GM21786 (cell line): ENCODE measurements around the gene MESP1.
"Not testable (repeated sequence)": the region's sequence is repeated elsewhere in the genome, so short reads cannot be mapped to it uniquely, and the experiment has no call there.

ENCODE experiments used
- ATAC-seq: cut with Tn5 transposase; IDR thresholded peaks from one replicate; pipeline ENCODE4 v1.9.1; 2021; ENCODE audit not compliant: unreplicated experiment

MESP1 gene, protein sequence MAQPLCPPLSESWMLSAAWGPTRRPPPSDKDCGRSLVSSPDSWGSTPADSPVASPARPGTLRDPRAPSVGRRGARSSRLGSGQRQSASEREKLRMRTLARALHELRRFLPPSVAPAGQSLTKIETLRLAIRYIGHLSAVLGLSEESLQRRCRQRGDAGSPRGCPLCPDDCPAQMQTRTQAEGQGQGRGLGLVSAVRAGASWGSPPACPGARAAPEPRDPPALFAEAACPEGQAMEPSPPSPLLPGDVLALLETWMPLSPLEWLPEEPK

DNA sequence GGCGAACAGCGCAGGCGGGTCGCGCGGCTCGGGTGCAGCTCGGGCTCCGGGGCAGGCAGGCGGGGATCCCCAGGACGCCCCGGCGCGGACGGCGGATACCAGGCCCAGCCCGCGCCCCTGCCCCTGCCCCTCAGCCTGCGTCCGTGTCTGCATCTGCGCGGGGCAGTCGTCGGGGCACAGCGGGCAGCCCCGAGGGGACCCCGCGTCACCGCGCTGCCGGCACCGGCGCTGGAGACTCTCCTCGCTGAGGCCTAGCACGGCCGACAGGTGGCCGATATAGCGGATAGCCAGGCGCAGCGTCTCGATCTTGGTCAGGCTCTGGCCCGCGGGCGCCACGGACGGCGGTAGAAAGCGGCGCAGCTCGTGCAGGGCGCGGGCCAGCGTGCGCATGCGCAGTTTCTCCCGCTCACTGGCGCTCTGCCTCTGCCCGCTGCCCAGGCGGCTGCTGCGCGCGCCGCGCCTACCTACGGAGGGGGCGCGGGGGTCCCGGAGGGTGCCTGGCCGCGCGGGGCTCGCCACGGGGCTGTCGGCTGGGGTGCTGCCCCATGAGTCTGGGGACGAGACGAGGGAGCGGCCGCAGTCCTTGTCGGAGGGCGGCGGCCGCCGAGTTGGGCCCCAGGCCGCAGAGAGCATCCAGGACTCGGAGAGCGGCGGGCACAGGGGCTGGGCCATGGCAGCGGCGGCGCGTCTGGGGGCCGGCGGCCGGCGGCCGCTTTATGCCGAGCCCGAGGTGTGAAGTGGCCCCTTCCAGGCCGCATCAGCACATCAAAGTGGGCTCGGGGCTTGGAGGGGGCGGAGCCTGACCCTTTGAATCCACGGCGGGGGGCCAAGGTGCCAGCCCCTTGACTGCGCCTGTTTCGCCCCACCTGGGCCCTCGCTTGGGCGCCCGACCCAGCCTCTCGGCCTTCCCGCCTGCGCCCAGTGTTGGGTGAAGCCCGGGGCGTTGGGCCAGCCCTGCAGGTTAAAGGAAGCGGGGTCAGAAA lies at the start of gene MESP1:
MESP1 (minus strand) TSS at position 690 of the 983 bp plus-strand sequence; CDS start at position 672, 18 bp downstream.
- peak; percentile 91 for ATAC-seq

DNA sequence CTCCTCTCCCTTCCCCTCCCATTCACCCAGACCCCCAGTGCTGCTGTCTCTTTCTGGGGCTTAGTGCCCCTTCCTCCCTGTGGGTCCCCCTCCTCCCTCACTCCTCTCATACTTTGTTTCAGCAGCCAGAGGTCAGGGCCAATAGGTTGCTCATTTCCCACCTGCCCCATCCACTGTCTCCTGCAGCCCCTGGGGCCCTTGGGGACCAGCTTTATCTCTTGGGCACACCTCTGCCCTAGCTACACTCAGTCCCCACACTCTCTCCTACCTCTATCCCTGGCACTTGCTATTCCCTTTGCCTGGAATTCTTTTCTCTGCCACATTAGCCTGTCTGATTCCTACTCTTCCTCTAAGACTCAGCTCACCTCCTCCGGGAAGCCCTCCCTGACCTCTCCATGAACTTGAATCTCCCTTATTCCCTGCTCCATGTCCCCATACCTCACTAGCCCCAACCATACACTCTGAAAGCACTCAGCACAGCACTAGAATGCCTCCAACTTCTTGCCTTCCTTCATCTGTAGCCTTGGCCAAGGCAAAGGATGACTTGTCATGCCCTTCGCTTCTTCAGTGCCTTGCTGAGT lies 49.0 kb upstream of the MESP1 start:
- ATAC-seq = no peak

DNA sequence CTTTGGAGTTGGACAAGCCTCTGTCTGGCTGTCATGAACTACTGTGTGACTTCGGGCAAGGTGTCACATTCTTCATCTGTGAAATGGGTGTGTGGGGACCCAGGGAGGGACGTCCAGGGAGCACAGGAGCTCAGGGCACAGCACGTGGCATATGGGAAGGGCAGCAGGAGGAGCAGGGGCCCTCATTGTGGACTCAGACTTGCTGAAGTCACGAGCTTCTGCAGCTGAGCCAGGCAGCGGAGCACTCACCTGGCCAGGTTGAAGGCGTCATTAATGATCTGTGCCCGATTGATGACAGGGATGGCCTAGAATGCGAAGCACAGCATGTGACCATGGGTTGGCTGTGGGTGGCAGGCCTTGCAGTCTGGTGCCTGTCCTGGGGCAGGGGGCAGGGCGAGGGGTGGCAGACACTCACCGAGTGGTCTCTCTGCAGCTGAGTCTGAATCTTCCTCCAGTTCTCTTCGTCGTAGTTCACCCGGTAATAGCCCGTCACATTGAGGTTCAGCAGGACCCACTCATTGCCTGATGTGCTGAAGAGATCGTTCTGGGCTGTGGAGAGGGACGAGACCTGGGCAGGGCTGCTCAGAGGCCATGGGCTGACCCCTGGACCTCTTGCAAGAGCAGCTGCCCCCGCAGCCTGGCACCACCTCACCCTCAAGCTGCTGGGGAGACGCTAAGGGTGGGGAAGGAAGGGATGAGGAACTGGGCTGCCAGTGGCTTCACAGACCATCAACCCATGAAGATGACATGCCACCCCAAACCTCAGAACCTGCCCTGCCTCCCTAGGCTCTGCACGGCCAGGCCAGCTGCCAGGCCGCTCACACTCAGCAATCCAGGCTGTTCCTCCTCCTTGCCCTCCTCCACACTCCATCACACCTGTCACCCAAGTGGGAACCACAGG lies 48.2 kb upstream of the MESP1 start:
- ATAC-seq = no peak

DNA sequence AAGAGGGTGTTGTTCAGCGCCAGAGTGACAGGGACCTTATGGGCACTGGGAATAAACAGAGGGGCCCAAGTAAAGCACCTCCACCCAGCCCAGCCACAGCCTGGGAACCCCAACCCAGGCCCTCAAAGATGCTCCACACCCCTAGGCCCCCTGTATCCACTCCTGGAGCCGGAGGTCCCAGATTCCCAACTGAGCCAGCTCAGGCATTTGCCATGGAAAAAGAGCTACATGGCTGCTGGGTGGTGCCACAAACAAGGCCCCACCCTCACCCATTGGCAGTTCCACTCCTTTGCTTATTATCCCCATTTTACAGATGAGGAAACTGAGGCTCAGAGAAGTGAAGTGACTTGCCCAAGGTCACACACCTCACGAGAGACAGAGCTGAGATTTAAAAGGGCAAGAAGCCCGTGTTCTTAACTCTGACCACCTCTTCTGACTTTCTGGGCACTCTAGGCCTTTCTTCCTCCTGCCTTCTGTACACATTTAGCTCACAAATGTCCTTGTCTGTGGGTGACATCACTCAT lies 46.7 kb upstream of the MESP1 start:
- no peak for ATAC-seq

DNA sequence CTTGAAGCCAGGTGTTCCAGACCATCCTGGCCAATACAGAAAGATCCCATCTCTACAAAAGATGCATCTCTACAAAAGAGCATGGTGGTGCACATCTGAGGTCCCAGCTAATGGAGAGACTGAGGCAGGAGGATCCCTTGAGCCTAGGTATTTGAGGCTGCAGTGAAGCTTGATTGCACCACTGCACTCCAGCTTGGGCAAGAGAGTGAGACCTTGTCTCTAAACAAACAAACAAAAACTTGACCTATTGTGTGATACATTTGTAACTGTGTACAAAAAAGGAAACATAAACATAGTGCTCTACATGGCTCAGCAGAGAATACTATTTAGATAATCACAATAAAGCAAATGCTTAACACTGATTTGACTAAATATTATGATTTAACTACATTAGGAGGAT lies 44.9 kb upstream of the MESP1 start:
- ATAC-seq = no peak

DNA sequence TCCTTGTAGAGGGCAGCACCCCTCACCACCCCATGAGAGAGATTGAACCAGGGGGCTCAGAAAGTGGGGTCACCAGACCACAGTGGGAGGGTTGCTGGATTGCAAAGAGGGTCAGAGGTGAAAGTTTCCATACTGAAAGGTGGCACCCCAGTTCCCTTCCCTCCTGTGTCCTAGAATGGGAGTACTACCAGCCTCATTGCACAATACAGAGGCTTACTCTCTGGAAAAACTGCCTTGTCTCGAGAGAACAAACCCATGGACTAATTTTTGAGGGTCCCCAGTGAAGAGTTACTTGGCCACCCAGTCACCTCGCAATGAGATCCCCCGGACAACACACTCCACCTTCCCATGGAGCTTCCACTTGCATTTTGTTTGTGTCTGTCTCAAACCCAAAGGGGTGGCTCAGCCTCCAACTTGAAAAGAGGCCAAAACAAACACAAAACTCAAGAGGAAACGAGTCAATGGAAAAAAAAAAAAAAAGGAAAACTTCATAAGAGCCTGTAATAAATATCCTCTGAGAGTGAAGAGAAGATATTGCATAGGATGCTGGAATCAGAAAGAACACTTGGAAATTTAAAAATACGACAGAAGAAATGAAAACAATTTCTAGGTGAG lies 43.7 kb upstream of the MESP1 start:
- ATAC-seq = no peak

DNA sequence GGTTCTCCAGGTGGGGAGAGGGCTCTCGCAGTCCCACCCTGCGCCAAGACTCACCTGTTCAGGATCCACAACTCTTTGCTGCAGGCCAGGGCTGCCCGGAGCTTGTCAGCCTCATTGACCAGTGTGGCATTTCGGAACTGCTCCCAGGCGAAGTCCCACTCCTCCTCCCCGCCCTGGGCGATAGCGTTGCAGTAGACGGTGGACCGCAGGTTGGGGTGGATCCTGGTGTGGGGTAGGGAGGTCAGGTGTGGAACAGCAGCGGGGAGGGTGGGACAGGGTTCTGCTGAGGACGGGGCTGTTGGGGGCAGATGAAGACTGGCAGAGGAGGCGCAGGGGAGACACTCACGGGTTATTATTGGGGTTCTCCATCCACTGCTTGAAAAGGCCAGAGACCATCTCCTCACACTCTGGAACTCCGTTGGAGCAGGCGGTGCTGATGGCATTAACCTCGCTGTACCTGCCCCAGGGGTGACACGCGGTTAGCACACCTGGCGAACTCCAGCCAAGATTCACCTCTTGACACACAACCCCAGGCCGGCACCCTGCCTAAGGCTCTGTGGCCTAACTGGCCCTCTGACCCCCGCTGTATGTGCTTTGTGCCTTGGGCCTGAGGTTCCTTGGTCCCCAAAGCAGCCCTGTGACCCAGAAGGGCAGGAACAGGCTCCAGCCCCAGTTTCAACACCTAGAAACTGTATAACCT lies 41.2 kb upstream of the MESP1 start:
- ATAC-seq = no peak

DNA sequence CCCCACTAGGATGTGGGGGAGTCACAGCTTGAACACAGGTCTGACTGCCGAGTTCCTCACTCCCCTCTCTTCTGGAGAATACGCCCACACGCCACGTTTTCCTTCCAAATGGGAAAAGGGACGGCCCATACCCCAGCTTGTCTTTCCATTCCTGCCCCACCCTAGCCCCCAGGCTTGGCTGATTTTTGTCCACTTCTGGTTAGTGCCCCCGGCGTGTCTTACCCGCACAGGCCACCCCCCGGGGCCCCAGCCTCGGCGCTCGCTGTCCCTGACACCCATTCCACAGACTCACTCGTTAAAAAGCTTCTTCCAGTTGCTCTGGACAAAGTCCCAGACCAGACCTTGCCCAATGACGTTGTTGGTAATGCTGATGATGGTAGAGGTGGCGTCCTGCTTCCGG lies 39.6 kb upstream of the MESP1 start:
- ATAC-seq = no peak

DNA sequence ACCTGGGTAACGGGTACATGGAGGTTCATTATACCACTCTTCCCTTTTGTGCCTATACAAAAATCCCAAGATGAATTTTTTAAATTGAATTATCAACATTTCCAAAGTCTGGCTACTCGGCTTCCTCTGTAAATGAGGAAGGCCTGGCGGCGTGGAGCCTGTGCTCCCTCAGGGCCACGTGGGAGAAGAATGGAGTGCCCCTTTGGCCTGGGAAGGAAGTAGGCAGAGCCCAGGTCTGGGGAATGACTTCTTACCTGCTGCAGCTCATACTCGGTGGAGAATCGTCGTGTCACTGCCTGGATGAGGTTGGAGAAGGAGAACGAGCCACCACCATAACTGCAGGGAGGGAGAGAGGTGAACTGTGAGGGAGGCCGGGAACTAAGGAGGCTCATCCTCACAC lies 39.2 kb upstream of the MESP1 start:
- no peak for ATAC-seq

DNA sequence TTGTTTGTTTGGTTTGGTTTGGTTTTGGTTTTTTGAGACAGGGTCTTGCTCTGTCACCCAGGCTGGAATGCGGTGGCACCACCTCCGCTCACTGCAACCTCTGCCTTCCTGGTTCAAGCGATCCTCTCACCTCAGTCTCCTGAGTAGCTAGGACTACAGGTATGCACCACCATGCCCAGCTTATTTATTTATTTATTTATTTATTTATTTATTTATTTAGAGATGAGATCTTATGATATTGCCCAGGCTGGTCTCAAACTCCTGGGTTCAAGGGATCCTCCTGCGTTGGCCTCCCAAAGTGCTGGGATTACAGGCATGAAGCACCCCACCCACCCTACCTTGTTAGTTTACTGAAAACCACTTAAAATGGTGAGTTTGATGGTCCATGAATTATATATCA lies 37.5 kb upstream of the MESP1 start:
- not testable (repeated sequence) for ATAC-seq

DNA sequence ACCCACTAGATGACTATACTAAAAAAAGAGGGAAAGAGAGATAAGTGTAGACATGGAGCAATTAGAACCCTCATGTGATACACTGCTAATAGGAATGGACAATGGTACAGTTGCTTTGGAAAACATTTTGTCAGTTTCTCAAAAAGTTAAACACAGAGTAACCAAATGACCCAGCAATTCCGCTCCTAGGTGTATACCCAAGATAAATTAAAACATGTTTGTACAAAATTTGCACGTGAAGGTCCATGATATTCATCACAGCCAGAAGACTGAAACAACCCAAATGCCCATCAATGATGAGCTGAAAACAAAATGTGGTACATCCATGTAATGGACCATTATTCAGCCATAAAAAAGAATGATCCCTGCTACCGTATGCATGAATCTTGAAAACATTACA lies 36.9 kb upstream of the MESP1 start:
- ATAC-seq = no peak

DNA sequence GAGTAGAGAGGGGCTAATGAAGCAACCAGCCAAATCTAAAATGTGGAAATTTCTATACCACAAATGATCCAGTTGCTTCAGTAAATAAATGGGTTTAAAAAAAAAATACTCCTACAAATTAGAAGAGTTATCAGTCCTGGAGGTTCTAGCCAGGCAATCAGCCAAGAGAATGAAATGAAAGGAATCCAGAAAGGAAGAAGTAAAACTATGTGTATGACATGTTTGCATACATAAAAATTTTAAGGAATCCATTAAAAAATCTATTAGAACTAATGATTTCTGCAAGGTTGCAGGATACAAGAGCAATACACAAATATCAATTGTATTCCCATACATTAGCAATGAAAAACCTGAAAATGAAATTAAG lies 34.7 kb upstream of the MESP1 start:
- no peak for ATAC-seq

DNA sequence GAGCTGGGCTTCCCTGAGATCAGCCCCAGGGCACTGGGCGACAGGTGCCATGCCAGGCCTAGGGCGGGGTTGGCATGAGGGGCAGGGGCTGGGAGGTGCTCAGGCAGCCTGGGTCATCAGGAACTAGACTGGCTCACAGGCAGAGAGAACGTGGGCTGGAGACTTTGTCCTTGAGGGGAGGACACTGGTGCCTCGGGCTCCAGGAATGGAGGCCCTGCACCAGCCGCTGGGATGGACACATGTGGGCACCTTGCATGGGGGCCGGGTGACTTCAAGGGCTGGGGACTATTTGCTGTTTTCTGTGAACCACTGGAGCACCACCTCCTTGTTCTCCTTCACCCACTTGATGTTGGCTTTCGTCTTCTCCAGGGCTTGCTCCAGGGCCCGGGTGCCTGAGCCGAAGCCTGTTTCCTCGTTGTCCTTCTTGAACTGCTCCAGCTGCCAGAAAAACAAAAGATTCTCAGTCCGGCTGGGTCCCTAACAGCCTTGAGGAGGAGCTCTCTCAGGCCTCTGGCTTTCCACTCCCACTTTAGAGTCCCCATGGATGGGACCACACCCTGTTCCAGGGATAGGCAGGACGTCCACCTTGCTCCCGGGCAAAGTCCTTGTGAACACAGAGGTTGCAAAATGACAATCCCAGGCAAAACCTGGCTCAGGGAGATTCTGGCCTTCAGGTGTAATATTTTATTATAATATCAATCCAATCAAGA lies 34.2 kb upstream of the MESP1 start:
- no peak for ATAC-seq

DNA sequence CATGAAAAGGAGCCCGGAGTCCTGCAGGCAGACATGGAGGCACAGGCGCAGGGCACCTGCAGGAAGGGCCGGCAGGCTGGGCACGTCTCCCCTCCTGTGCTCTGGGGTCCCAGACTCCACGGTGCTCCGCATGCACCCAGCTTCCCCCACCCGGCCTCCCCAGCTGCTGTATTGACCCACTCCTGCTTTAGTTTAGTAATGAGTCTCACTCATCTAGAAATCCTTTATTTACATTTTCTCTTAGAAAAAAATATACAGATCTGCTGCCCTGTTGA lies 33.6 kb upstream of the MESP1 start:
- no peak for ATAC-seq

DNA sequence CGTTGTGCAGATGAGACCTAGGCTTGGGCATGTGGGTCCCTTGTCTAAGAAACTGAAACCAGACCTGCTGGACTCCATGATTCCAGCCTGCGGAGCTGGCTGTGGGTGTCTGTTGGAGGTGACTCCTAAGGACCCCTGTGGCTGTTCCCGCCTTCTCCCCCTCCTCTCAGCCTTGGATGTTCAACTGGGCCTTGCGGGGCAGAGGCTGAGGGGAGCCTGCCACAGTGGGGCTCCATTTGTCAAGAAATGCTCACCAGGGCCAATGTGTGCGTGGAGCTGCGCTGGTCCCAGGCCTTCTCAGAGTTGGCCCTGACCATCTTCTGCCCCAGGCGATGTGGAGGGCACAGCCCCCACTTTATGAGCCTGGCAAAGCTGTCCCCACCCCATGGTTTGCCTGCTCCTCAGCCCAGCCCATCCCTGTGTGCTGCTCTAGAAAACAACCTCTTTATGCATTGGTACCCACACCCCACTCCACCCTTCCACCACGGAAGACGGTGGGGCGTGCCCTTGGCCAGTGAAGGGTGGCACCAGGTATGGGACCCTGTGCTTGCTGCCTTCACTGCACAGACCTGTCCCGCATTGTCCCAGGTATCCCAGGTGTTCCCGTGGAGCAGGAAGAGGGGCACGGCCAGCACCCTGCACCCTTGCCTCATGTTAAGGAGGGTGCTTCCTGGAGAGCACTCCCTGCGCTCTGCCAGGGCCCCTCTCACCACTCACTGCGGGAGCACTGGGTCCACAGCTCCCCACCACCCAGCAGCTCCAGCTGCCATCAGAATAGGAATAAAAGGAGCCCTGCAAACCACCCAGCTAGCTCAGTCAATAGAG lies 33.0 kb upstream of the MESP1 start:
- ATAC-seq = no peak

DNA sequence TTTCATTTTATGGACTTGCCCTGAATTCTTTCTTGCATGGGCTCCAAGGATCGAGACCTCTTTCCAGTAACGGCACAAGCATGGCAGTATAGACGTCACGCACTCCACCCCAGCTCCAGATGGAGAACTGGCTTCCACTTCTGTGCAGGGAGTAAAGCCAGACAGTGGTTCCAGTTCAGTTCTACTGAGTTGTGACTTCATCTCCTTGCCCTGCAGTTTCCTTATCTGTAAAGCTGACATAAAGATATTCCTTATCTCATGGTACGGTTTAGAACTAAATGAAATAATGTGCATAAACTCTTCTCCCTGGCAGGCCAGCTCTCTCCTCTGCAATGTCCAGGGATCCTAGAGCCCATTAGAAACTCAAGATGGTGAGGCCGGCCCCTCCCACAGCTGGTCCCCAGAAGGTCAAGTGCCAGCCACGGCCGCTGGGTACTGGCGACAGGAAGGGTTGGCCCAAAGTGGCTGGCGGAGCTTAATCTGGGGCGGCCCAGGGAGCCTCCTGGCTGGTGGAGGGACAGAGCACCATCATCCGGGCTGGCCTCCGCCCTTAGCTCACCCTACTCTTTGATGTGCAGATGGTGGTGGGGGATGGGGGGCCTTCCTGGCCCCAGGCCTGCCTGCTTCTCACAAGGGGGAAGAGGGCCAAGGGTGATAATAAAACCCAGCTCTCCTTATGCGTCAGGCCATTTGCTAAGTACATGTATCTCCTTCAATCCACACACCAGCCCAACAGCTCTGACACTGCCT lies 32.2 kb upstream of the MESP1 start:
- ATAC-seq = no peak

DNA sequence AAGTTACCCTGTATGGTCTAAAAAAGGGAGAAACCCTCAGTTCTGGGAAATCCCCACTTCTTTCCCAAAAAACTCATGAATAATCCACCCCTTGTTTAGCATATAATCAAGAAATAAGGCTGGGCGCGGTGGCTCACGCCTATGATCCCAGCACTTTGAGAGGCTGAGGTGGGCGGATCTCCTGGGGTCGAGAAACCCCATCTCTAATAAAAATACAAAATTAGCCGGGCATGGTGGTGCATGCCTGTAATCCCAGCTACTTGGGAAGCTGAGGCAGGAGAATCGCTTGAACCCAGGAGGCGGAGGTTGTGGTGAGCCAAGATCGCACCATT lies 31.5 kb upstream of the MESP1 start:
- ATAC-seq = not testable (repeated sequence)
